ENCODE data around the gene LIPT2.
A peak's percentile ranks its signal among the peaks of the same experiment; 100 is the strongest.

The LIPT2 gene

DNA sequence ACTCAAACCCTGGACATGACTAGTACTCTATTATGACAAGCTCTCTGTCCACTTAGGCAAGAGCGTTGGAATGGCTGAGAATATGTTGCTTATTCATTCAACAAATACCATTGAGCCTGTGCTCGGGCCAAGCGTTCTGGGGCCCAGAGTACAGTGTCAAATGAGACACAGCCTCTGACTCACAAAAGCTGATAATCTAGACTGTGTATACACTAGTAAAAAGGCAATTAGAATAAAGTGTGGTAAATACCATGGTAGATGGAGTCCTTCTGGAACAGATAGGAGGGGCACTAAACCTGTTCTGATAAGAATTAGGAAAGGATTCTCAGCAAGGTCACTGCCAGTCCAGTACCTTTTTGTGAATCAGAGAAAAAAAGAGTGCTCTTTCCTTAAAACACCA lies 50.9 kb downstream of the LIPT2 start:
- TF ChIP-seq, protein P1, sequence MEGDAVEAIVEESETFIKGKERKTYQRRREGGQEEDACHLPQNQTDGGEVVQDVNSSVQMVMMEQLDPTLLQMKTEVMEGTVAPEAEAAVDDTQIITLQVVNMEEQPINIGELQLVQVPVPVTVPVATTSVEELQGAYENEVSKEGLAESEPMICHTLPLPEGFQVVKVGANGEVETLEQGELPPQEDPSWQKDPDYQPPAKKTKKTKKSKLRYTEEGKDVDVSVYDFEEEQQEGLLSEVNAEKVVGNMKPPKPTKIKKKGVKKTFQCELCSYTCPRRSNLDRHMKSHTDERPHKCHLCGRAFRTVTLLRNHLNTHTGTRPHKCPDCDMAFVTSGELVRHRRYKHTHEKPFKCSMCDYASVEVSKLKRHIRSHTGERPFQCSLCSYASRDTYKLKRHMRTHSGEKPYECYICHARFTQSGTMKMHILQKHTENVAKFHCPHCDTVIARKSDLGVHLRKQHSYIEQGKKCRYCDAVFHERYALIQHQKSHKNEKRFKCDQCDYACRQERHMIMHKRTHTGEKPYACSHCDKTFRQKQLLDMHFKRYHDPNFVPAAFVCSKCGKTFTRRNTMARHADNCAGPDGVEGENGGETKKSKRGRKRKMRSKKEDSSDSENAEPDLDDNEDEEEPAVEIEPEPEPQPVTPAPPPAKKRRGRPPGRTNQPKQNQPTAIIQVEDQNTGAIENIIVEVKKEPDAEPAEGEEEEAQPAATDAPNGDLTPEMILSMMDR (IDR thresholded peaks at IDR 0.05; ENCODE audit: insufficient read depth, low read depth, low read length, missing control alignments): no peak
- peak; percentile 60 for DNase-seq (ENCODE audit: low read depth)
- no peak overlapping the region for H3K4me3 ChIP-seq (ENCODE audit: low read length)
